ENCODE data around the gene FGF1.

- TF ChIP-seq CTCF (IDR thresholded peaks at IDR 0.05; ENCODE audit: low read depth, low read length): no peak
- no peak for TF ChIP-seq MYC (IDR thresholded peaks at IDR 0.05; ENCODE audit: low read depth, low read length)
- TF ChIP-seq POLR2A (IDR thresholded peaks at IDR 0.05; ENCODE audit: extremely low read depth, insufficient read length): no peak
These were observed 67.8 kb downstream of the FGF1 start for GRCh38 chr5:142618130-142618523.
